ENCODE measurements around the gene B3GALNT2. TPM values are rescaled to one million over a fixed set of nuclear protein-coding genes. Genes with fewer than 3 reads are reported as not detected.

The B3GALNT2 gene
- polyA plus RNA-seq, 3 donors = 8.9 to 11.8 (median 10.4) TPM

GRCh38 chr1:235450433-235450832 is 53.8 kb downstream of the B3GALNT2 start:
- peak overlapping the region in 1 of 7 donors; percentile 4 for H3K27ac Mint-ChIP-seq

GRCh38 chr1:235448616-235449015 is 55.6 kb downstream of the B3GALNT2 start:
- H4K20me1 ChIP-seq (ENCODE audit: insufficient read depth, low read length) = no peaks in the 10 kb centered on the region
- no peaks in the 10 kb centered on the region for H3K4me1 ChIP-seq (ENCODE audit: control insufficient read depth in 1 of 2, insufficient read depth in 2 of 2, low read length in 2 of 2)
- TF ChIP-seq CTCF (IDR thresholded peaks at IDR 0.05) = no peak
- H3K27ac Mint-ChIP-seq = peak overlapping the region in 1 of 7 donors; percentile 18
- H3K36me3 ChIP-seq (replicated peaks in 1 of 2; ENCODE audit: control insufficient read depth in 1 of 2, insufficient read depth in 2 of 2, low read length in 2 of 2) = peaks cover 62 to 100% of the 10 kb centered on the region in 2 donors
- intact Hi-C loops (cut with micrococcal nuclease) = no loop called here
- H3K36me3 Mint-ChIP-seq = peaks cover 77 to 92% of the 10 kb centered on the region in 2 donors
- H3K27ac ChIP-seq (ENCODE audit: low read depth in 1 of 2, low read length in 2 of 2) = no peak overlapping the region
- no peak for DNase-seq
- H3K4me1 Mint-ChIP-seq = no peaks in the 10 kb centered on the region
- H3K79me2 ChIP-seq (ENCODE audit: insufficient read depth, low read length) = no peaks in the 10 kb centered on the region
- H3K4me3 Mint-ChIP-seq = no peak overlapping the region
- no peaks in the 10 kb centered on the region for H3K9me3 ChIP-seq (replicated peaks in 1 of 2; ENCODE audit: control insufficient read depth in 1 of 2, insufficient read depth in 1 of 2, low read length in 2 of 2)
- H3K9me3 Mint-ChIP-seq = no peaks in the 10 kb centered on the region
- H3K4me2 ChIP-seq (replicated peaks; ENCODE audit: extremely low read depth, low read length, poor library complexity, severe bottlenecking) = no peak overlapping the region
- no peak overlapping the region for H3K9ac ChIP-seq (ENCODE audit: insufficient read depth, low read length, poor library complexity, severe bottlenecking)
- no peaks in the 10 kb centered on the region for H3K27me3 ChIP-seq (ENCODE audit: control insufficient read depth in 2 of 2, insufficient read depth in 2 of 2, low read length in 2 of 2)
- no peak overlapping the region for H3K4me3 ChIP-seq (replicated peaks in 1 of 3; ENCODE audit: low read depth in 2 of 3, low read length in 3 of 3)
- H3K27me3 Mint-ChIP-seq (ENCODE audit: low read depth in 3 of 3) = no peaks in the 10 kb centered on the region
- no peak overlapping the region for H2AFZ ChIP-seq (ENCODE audit: insufficient read depth, low read depth, low read length, poor library complexity, severe bottlenecking)
- no CpG with 5 or more reads among the region's 7 CpGs for WGBS (ENCODE audit: insufficient coverage)

More at GRCh38 chr1:235450433-235450832, 53.8 kb downstream of the B3GALNT2 start:
- intact Hi-C loops (cut with micrococcal nuclease) = no loop called here
- no peak overlapping the region for H3K4me3 Mint-ChIP-seq
- Histone ChIP-seq H3K9ac (ENCODE audit: insufficient read depth, low read length, poor library complexity, severe bottlenecking) (no peak overlapping the region), H2AFZ (ENCODE audit: insufficient read depth, low read depth, low read length, poor library complexity, severe bottlenecking) (no peak overlapping the region), H3K79me2 (ENCODE audit: insufficient read depth, low read length) (no peaks in the 10 kb centered on the region), H3K4me1 (ENCODE audit: control insufficient read depth in 1 of 2, insufficient read depth in 2 of 2, low read length in 2 of 2) (no peaks in the 10 kb centered on the region), H3K4me2 (replicated peaks; ENCODE audit: extremely low read depth, low read length, poor library complexity, severe bottlenecking) (no peak overlapping the region), H4K20me1 (ENCODE audit: insufficient read depth, low read length) (no peaks in the 10 kb centered on the region), H3K4me3 (replicated peaks in 1 of 3; ENCODE audit: low read depth in 2 of 3, low read length in 3 of 3) (no peak overlapping the region), H3K27ac (ENCODE audit: low read depth in 1 of 2, low read length in 2 of 2) (no peak overlapping the region), H3K36me3 (replicated peaks in 1 of 2; ENCODE audit: control insufficient read depth in 1 of 2, insufficient read depth in 2 of 2, low read length in 2 of 2) (peaks cover 47 to 99% of the 10 kb centered on the region in 2 donors), H3K27me3 (ENCODE audit: control insufficient read depth in 2 of 2, insufficient read depth in 2 of 2, low read length in 2 of 2) (no peaks in the 10 kb centered on the region), H3K9me3 (replicated peaks in 1 of 2; ENCODE audit: control insufficient read depth in 1 of 2, insufficient read depth in 1 of 2, low read length in 2 of 2) (no peaks in the 10 kb centered on the region)
- WGBS (ENCODE audit: insufficient coverage) = 93% methylated on average over 4 of the region's 5 CpGs
- H3K27me3 Mint-ChIP-seq (ENCODE audit: low read depth in 3 of 3) = no peaks in the 10 kb centered on the region
- H3K36me3 Mint-ChIP-seq = peaks cover 71 to 81% of the 10 kb centered on the region in 2 donors
- no peak for DNase-seq
- TF ChIP-seq CTCF (IDR thresholded peaks at IDR 0.05) = no peak
- H3K4me1 Mint-ChIP-seq = no peaks in the 10 kb centered on the region
- H3K9me3 Mint-ChIP-seq = no peaks in the 10 kb centered on the region

Data from CD14-positive monocyte (primary cell).